Heart right ventricle (tissue), 16 donors: ENCODE results near the gene TPRKB. TPM values are rescaled to one million over a fixed set of nuclear protein-coding genes. Genes with fewer than 3 reads are reported as not detected.

Experiments used
- ATAC-seq, 8 donors: fragments of 200-7000 bp; cut with Tn5 transposase; one replicate each; pipeline ENCODE4 v1.9.1; 2020; ENCODE audit warnings: mild to moderate bottlenecking in 8 of 8, moderate library complexity in 8 of 8, moderate number of reproducible peaks in 1 of 8
- DNase-seq, 2 donors: peaks; one replicate each; pipeline ENCODE4 v3.0.0-alpha.2; 2020
- H3K27ac ChIP-seq, 10 donors: fragments of 200-600 bp; sonication (generic) in 2 of 10; one replicate each; pipeline versions ENCODE4 v1.5.0 to v1.8.0; 2020 to 2022; ENCODE audit warnings: mild to moderate bottlenecking in 3 of 10
- H3K27me3 ChIP-seq, 7 donors: fragments of 200-600 bp; one replicate each; pipeline ENCODE4 v1.8.0; 2021 to 2022; ENCODE audit warnings: mild to moderate bottlenecking in 2 of 7
- H3K36me3 ChIP-seq, 9 donors: fragments of 200-600 bp; sonication (generic) in 1 of 9; one replicate each; pipeline versions ENCODE4 v1.5.0 to v1.8.0; 2020 to 2022; ENCODE audit warnings: mild to moderate bottlenecking in 2 of 9
- H3K4me1 ChIP-seq, 9 donors: fragments of 200-600 bp; sonication (generic) in 1 of 9; one replicate each; pipeline versions ENCODE4 v1.5.0 to v1.8.0; 2020 to 2022; ENCODE audit warnings: mild to moderate bottlenecking in 4 of 9
- H3K4me3 ChIP-seq, 10 donors: fragments of 200-600 bp; sonication (generic) in 2 of 10; one replicate each; pipeline versions ENCODE4 v1.5.0 to v1.8.0; 2020 to 2022; ENCODE audit warnings: mild to moderate bottlenecking in 7 of 10, moderate library complexity in 2 of 10
- H3K9me3 ChIP-seq, 11 donors: fragments of 200-600 bp in 10 of 11; sonication (generic) in 2 of 11; one replicate each; pipeline versions ENCODE4 v1.5.0 to v1.8.0; 2013 to 2022; ENCODE audit warnings: mild to moderate bottlenecking in 2 of 11, control low read depth in 1 of 11, moderate library complexity in 1 of 11
- CTCF ChIP-seq, 9 donors: fragments of 200-600 bp; sonication (generic) in 2 of 9; IDR thresholded peaks; one replicate each; pipeline versions ENCODE4 v1.5.0 to v1.8.0; 2021 to 2022; ENCODE audit warnings: antibody characterized with exemption in 9 of 9, mild to moderate bottlenecking in 5 of 9, moderate library complexity in 1 of 9
- WGBS, 2 donors: extraction: QIAGEN DNeasy Blood & Tissue Kit; methylation state at CpG; one replicate each; pipeline ENCODE4 v1.1.7; 2013; ENCODE audit warnings: inconsistent platforms in 1 of 2; 5-methylcytosine and 5-hydroxymethylcytosine counted together
- intact Hi-C, 10 donors: fragments of 100-400 bp; cut with DNase I; formaldehyde crosslinking; loops; one replicate each; pipeline versions ENCODE4 v1.11.1 to v1.14.2; 2022
- polyA plus RNA-seq, 2 donors: library from polyadenylated mRNA; stranded (reverse); fragments of 200-250 nt; gene quantifications; one replicate each; pipeline ENCODE4 v1.2.3, GENCODE V29; 2013
- total RNA-seq, 10 donors: library from RNA; stranded (reverse); fragmentation: NEBNext Ultra II Directional in 3 of 10; extraction: Animal tissue kit (Norgen Biotek cat#: 25700) in 3 of 10; gene quantifications; one replicate each; pipeline versions ENCODE4 v1.2.1 to v1.2.4, GENCODE V29; 2021 to 2023
- donor health status: Arrhythmogenic right ventricular cardiomyopathy.
- donor health status: ischemic (EF 13 %, LVEDD 7.1; RV severe dilation, severe dysfunction).
- donor health status: healthy with polysubstance abuse.
- donor health status: DM: no; HTN: yes; CAD: no.
- donor health status: DM: no; HTN: no; CAD: no.
- donor health status: ischemic (EF 25% LVEDD 6.9; RV normal size, moderate dysfunction).
- donor health status: ischemic (EF 25% LVEDD 5.7; RV mildly dilated, moderate dysfunction).
- donor health status: healthy.
- donor health status: DM: yes; HTN: yes; CAD: no.
- donor health status: Ischemic cardiomyopathy.
- donor health status: ischemic (EF 35%, LVEDD 5.7; RV mildly dilated, moderate dysfunction).
- donor health status: nonischemic (EF 11% LVEDD 7.7; RV severe dilation, severe dysfunction).
- donor health status: DM: yes; HTN: yes; CAD: no.
- donor health status: PGD.
- donor health status: ischemic (EF 29% LVEDD 5.4; RV normal size, mild dysfunction).
- donor health status: nonischemic (EF 23%, LVEDD 6.1; RV moderate dilation, normal function).

TPRKB gene
- total and polyA plus RNA-seq, 12 donors: 17.1 to 83.2 (median 20.8) TPM

- ATAC-seq (no peak), DNase-seq (no peak)
- H3K27ac ChIP-seq: no peak overlapping the region
- WGBS, 2 donors: 74 to 76% methylated on average over 3 of the region's 3 CpGs
- TF ChIP-seq CTCF (IDR thresholded peaks at IDR 0.05): no peak
- no peaks in the 10 kb centered on the region for H3K9me3 ChIP-seq
- no peaks in the 10 kb centered on the region for H3K36me3 ChIP-seq
- intact Hi-C loops: no loop called here
- H3K4me3 ChIP-seq: no peak overlapping the region
- peaks cover 0 to 11% (median 0%) of the 10 kb centered on the region in 9 donors for H3K4me1 ChIP-seq
- peaks cover 0 to 8% (median 0%) of the 10 kb centered on the region in 7 donors for H3K27me3 ChIP-seq
Measured at GRCh38 chr2:73707636-73708035, 29.5 kb downstream of the TPRKB start.

GRCh38 chr2:73707058-73707457, 30.1 kb downstream of the TPRKB start:
- DNase-seq (no peak), ATAC-seq (no peak)
- peaks cover 0 to 8% (median 0%) of the 10 kb centered on the region in 7 donors for H3K27me3 ChIP-seq
- intact Hi-C loops: no loop called here
- no peak overlapping the region for H3K27ac ChIP-seq
- WGBS, 2 donors: 44 to 56% methylated on average over 5 of the region's 5 CpGs
- no peaks in the 10 kb centered on the region for H3K36me3 ChIP-seq
- TF ChIP-seq CTCF (IDR thresholded peaks at IDR 0.05): no peak
- no peaks in the 10 kb centered on the region for H3K9me3 ChIP-seq
- H3K4me1 ChIP-seq: peaks cover 0 to 11% (median 3%) of the 10 kb centered on the region in 9 donors
- H3K4me3 ChIP-seq: no peak overlapping the region

GRCh38 chr2:73705091-73705490, 32.1 kb downstream of the TPRKB start:
- Histone ChIP-seq H3K9me3 (no peaks in the 10 kb centered on the region), H3K4me3 (no peak overlapping the region), H3K4me1 (peaks cover 0 to 29% (median 5%) of the 10 kb centered on the region in 9 donors), H3K27me3 (peaks cover 0 to 8% (median 0%) of the 10 kb centered on the region in 7 donors), H3K36me3 (no peaks in the 10 kb centered on the region), H3K27ac (no peak overlapping the region)
- DNase-seq (no peak), ATAC-seq (no peak)
- intact Hi-C loops: no loop called here
- 90 to 94% methylated on average over 7 of the region's 7 CpGs for WGBS, 2 donors
- TF ChIP-seq CTCF (IDR thresholded peaks at IDR 0.05): no peak

- Histone ChIP-seq H3K27ac (peak overlapping the region in 1 of 10 donors; percentile 56), H3K4me3 (no peak overlapping the region), H3K9me3 (no peaks in the 10 kb centered on the region), H3K4me1 (peaks cover 0 to 31% (median 5%) of the 10 kb centered on the region in 9 donors), H3K27me3 (peaks cover 0 to 8% (median 0%) of the 10 kb centered on the region in 7 donors), H3K36me3 (no peaks in the 10 kb centered on the region)
- 60 to 76% methylated on average over 6 of the region's 6 CpGs for WGBS, 2 donors
- TF ChIP-seq CTCF (IDR thresholded peaks at IDR 0.05): no peak
- intact Hi-C loops: no loop called here
- no peak for ATAC-seq
- DNase-seq: no peak
Measured at GRCh38 chr2:73704285-73704684, 32.9 kb downstream of the TPRKB start.
